K562 (cell line): ENCODE data around the gene TAF1A. TPM values are rescaled to one million over a fixed set of nuclear protein-coding genes. Genes with fewer than 3 reads are reported as not detected.

Experiments used
- CHAMP1 ChIP-seq: fragments of 450-650 bp; IDR thresholded peaks from 2 replicates; pipeline ENCODE4 v1.6.1; 2016; ENCODE audit warnings: mild to moderate bottlenecking
- GABPA ChIP-seq: fragments of 200-800 bp; sonication (Bioruptor generic); conservative IDR thresholded peaks from 2 replicates; pipeline ENCODE4 v1.6.1; 2016; ENCODE audit warnings: low read depth, missing genetic modification characterization, missing compliant biosample characterization
- GTF2B ChIP-seq: IDR thresholded peaks from 2 replicates; pipeline ENCODE4 v1.6.1; 2011; ENCODE audit not compliant: insufficient read length; ENCODE audit errors: extremely low read depth
- HNRNPL ChIP-seq: fragments of 200-400 bp; formaldehyde crosslinking; IDR thresholded peaks from 2 replicates; pipeline ENCODE4 v1.6.1; 2017; ENCODE audit warnings: low read depth, mild to moderate bottlenecking, low read length
- IFI16 ChIP-seq: fragments of 250-450 bp; sonication (Bioruptor Pico); IDR thresholded peaks from 2 replicates; pipeline ENCODE4 v2.1.2; 2022; ENCODE audit warnings: mild to moderate bottlenecking, inconsistent platforms
- KAT2B ChIP-seq: IDR thresholded peaks from one replicate; pipeline ENCODE4 v1.6.1; 2012; ENCODE audit warnings: low read depth, mild to moderate bottlenecking, control low read depth, inconsistent platforms, low read length, moderate library complexity
- NFXL1 ChIP-seq: fragments of 450-650 bp; formaldehyde crosslinking; IDR thresholded peaks from 2 replicates; pipeline ENCODE4 v1.4.0; 2021; ENCODE audit warnings: mild to moderate bottlenecking
- PCBP1 ChIP-seq: fragments of 200-400 bp; formaldehyde crosslinking; IDR thresholded peaks from 2 replicates; pipeline ENCODE4 v1.6.1; 2018; ENCODE audit warnings: mild to moderate bottlenecking, low read depth, low read length; ENCODE audit not compliant: poor library complexity, severe bottlenecking
- PYGO2 ChIP-seq: fragments of 450-650 bp; IDR thresholded peaks from 2 replicates; pipeline ENCODE4 v1.6.1; 2016; ENCODE audit warnings: mild to moderate bottlenecking, missing genetic modification characterization, moderate library complexity, missing compliant biosample characterization
- RAD21 ChIP-seq, 2 experiments: fragments of 250-450 bp in 1 of 2; fragments of 450-650 bp in 1 of 2; sonication (Bioruptor Pico) in 1 of 2; formaldehyde crosslinking in 1 of 2; IDR thresholded peaks in 1 of 2; conservative IDR thresholded peaks in 1 of 2; 2 replicates each; pipeline versions ENCODE4 v1.4.0 to v1.8.0; 2020 to 2022; ENCODE audit warnings: mild to moderate bottlenecking in 2 of 2, moderate library complexity in 1 of 2
- RUNX1 ChIP-seq: sonication (generic); IDR thresholded peaks from 2 replicates; pipeline ENCODE4 v1.6.1; 2016; ENCODE audit warnings: antibody characterized with exemption, low read depth
- SMARCB1 ChIP-seq: IDR thresholded peaks from 2 replicates; pipeline ENCODE4 v1.6.1; 2011; ENCODE audit warnings: improper control_type of control experiment, low read depth; ENCODE audit not compliant: insufficient read length
- SP2 ChIP-seq: IDR thresholded peaks from 2 replicates; pipeline ENCODE4 v1.6.1; 2011; ENCODE audit warnings: mild to moderate bottlenecking, low read depth, low read length, moderate library complexity; ENCODE audit not compliant: poor library complexity, severe bottlenecking; ENCODE audit errors: extremely low read depth
- TBL1XR1 ChIP-seq, 2 experiments: IDR thresholded peaks; 2 replicates each; pipeline ENCODE4 v1.6.1; 2012; ENCODE audit warnings: improper control_type of control experiment in 2 of 2, low read length in 2 of 2, mild to moderate bottlenecking in 1 of 2
- XRCC3 ChIP-seq: fragments of 450-650 bp; IDR thresholded peaks from 2 replicates; pipeline ENCODE4 v1.6.1; 2017; ENCODE audit warnings: mild to moderate bottlenecking, moderate library complexity
- ZFP36 ChIP-seq: fragments of 150-350 bp; IDR thresholded peaks from 2 replicates; pipeline ENCODE4 v1.6.1; 2018; ENCODE audit warnings: low read length, low read depth; ENCODE audit not compliant: partially characterized antibody
- ZNF274 ChIP-seq: IDR thresholded peaks from 2 replicates; pipeline ENCODE4 v1.6.1; 2011; ENCODE audit warnings: low read depth, mild to moderate bottlenecking, low read length, moderate library complexity, borderline replicate concordance
- polyA plus RNA-seq, 8 experiments: library from polyadenylated mRNA; depleted of rRNA in 4 of 8; stranded (reverse) in 5 of 8; unstranded in 3 of 8; fragments of >200 nt; fragmentation: Nextera tagmentation in 2 of 8; fragmentation: Illumina TruSeq in 1 of 8; extraction: Ambion mirVana in 2 of 8; extraction: Trizol in 1 of 8; gene quantifications; 2 replicates each; pipeline versions ENCODE4 v1.2.1 to v1.2.3, GENCODE V29; 2011 to 2014; ENCODE audit warnings: inconsistent platforms in 1 of 8, missing spikeins in 1 of 8
- total RNA-seq, 7 experiments: library from RNA; depleted of rRNA in 6 of 7; stranded (reverse); fragments of >200 nt in 6 of 7; fragmentation: Illumina TruSeq in 2 of 7; extraction: Trizol in 2 of 7; gene quantifications; 2 replicates each; pipeline versions ENCODE4 v1.2.1 to v1.2.3, GENCODE V29; 2011 to 2021; ENCODE audit warnings: low replicate concordance in 1 of 7
- TF ChIP-seq, protein P1 (sequence below): fragments of 250-450 bp; sonication (Bioruptor Pico); IDR thresholded peaks from 2 replicates; pipeline ENCODE4 v1.5.0; 2021; ENCODE audit warnings: mild to moderate bottlenecking, borderline replicate concordance
- TF ChIP-seq, protein P2 (sequence below): sonication (generic); formaldehyde crosslinking; IDR thresholded peaks from 2 replicates; pipeline ENCODE4 v1.8.0; 2022; ENCODE audit warnings: mild to moderate bottlenecking, low read depth, missing genetic modification reagents

TAF1A gene
- total and polyA plus RNA-seq, 9 of the 15 experiments (the other 6 are each of a cell fraction or from before 2014, with no cell fraction given) = 17.8 to 36.8 (median 25.3) TPM

- TF ChIP-seq GTF2B (no peak), PYGO2 (tag) (no peak), SMARCB1 (no peak), SP2 (no peak), XRCC3 (no peak), IFI16 (CRISPR knock-in tag) (no peak), CHAMP1 (no peak), NFXL1 (CRISPR knock-in tag) (no peak), ZNF274 (no peak), ZFP36 (no peak), KAT2B (no peak), RAD21 (CRISPR knock-in tag; conservative IDR thresholded peaks at IDR 0.05 in 1 of 2, IDR thresholded peaks at IDR 0.05 in 1 of 2) (no peak), TBL1XR1 (IDR thresholded peaks at IDR 0.05; ENCODE audit: low read length in 2 of 2) (no peak), GABPA (tag) (no peak), HNRNPL (0 out of 2 replicates have a peak, but pooled peaks have one; percentile 33), RUNX1 (no peak), PCBP1 (peak; percentile 61)
- TF ChIP-seq, protein P1, sequence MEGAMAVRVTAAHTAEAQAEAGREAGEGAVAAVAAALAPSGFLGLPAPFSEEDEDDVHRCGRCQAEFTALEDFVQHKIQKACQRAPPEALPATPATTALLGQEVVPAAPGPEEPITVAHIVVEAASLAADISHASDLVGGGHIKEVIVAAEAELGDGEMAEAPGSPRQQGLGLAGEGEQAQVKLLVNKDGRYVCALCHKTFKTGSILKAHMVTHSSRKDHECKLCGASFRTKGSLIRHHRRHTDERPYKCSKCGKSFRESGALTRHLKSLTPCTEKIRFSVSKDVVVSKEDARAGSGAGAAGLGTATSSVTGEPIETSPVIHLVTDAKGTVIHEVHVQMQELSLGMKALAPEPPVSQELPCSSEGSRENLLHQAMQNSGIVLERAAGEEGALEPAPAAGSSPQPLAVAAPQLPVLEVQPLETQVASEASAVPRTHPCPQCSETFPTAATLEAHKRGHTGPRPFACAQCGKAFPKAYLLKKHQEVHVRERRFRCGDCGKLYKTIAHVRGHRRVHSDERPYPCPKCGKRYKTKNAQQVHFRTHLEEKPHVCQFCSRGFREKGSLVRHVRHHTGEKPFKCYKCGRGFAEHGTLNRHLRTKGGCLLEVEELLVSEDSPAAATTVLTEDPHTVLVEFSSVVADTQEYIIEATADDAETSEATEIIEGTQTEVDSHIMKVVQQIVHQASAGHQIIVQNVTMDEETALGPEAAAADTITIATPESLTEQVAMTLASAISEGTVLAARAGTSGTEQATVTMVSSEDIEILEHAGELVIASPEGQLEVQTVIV (CRISPR knock-in tag) = no peak
- TF ChIP-seq, protein P2, sequence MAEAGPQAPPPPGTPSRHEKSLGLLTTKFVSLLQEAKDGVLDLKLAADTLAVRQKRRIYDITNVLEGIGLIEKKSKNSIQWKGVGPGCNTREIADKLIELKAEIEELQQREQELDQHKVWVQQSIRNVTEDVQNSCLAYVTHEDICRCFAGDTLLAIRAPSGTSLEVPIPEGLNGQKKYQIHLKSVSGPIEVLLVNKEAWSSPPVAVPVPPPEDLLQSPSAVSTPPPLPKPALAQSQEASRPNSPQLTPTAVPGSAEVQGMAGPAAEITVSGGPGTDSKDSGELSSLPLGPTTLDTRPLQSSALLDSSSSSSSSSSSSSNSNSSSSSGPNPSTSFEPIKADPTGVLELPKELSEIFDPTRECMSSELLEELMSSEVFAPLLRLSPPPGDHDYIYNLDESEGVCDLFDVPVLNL (CRISPR knock-in tag) = no peak
These were observed 28.5 kb upstream of the TAF1A start, which contains the start of gene MIA3 (continued) for GRCh38 chr1:222618001-222618879.
